CD4-positive, alpha-beta memory T cell (primary cell): Measurements from ENCODE around the gene B3GNT3. TPM values are rescaled to one million over a fixed set of nuclear protein-coding genes. Genes with fewer than 3 reads are reported as not detected.

Experiments used
- CTCF ChIA-PET: fragments of 350-600 bp; sonication (Branson Sonifier 250); formaldehyde crosslinking; loops from one replicate; lab custom pipeline; 2021; ENCODE audit warnings: inconsistent platforms; ENCODE audit not compliant: partially characterized antibody; lab: Charles Lee
- POLR2A ChIA-PET: fragments of 350-600 bp; sonication (Branson Sonifier 250); formaldehyde crosslinking; loops from one replicate; lab custom pipeline; 2021; ENCODE audit not compliant: partially characterized antibody; lab: Charles Lee
- DNase-seq, 5 donors: peaks; one replicate each; pipeline versions ENCODE4 v3.0.0 to v3.0.0-alpha.2; 2020 to 2022; ENCODE audit warnings: mixed read lengths in 1 of 5
- H3K27ac ChIP-seq: one replicate; pipeline ENCODE4 v1.7.0; 2013; ENCODE audit warnings: low read depth, low read length
- H3K27me3 ChIP-seq: 2 replicates; pipeline ENCODE4 v1.7.0; 2013; ENCODE audit warnings: mild to moderate bottlenecking, low read length, moderate library complexity; ENCODE audit not compliant: insufficient read depth
- H3K36me3 ChIP-seq: 2 replicates; pipeline ENCODE4 v1.7.0; 2013; ENCODE audit warnings: mild to moderate bottlenecking, low read length, moderate library complexity; ENCODE audit not compliant: insufficient read depth
- H3K4me1 ChIP-seq: 2 replicates; pipeline ENCODE4 v1.7.0; 2013; ENCODE audit warnings: mild to moderate bottlenecking, low read length, moderate library complexity; ENCODE audit not compliant: insufficient read depth
- H3K4me3 ChIP-seq, 2 donors: one replicate each; pipeline ENCODE4 v1.7.0; 2013; ENCODE audit warnings: low read length in 2 of 2, mild to moderate bottlenecking in 1 of 2
- H3K9me3 ChIP-seq, 2 donors: one replicate each; pipeline ENCODE4 v1.7.0; 2013; ENCODE audit warnings: low read length in 2 of 2, control low read depth in 1 of 2; ENCODE audit not compliant: control insufficient read depth in 1 of 2
- H3K27ac Mint-ChIP-seq, 7 donors: one replicate each; pipeline ENCODE4 v1.8.0; 2020 to 2021; ENCODE audit warnings: mixed read lengths in 7 of 7, mild to moderate bottlenecking in 6 of 7, inconsistent platforms in 3 of 7, moderate library complexity in 3 of 7
- H3K27me3 Mint-ChIP-seq, 2 donors: one replicate each; pipeline ENCODE4 v1.8.0; 2020 to 2021; ENCODE audit warnings: mixed read lengths in 2 of 2
- H3K36me3 Mint-ChIP-seq, 2 donors: one replicate each; pipeline ENCODE4 v1.8.0; 2020 to 2021; ENCODE audit warnings: mixed read lengths in 2 of 2, inconsistent platforms in 1 of 2, mild to moderate bottlenecking in 1 of 2
- H3K4me1 Mint-ChIP-seq, 4 donors: one replicate each; pipeline ENCODE4 v1.8.0; 2020 to 2021; ENCODE audit warnings: mixed read lengths in 4 of 4, mild to moderate bottlenecking in 1 of 4
- H3K4me3 Mint-ChIP-seq, 8 donors: one replicate each; pipeline ENCODE4 v1.8.0; 2020 to 2021; ENCODE audit warnings: mixed read lengths in 8 of 8, mild to moderate bottlenecking in 7 of 8, moderate library complexity in 6 of 8, inconsistent platforms in 3 of 8
- H3K9me3 Mint-ChIP-seq, 8 donors: one replicate each; pipeline ENCODE4 v1.8.0; 2020 to 2021; ENCODE audit warnings: mixed read lengths in 8 of 8, mild to moderate bottlenecking in 5 of 8, inconsistent platforms in 3 of 8, moderate library complexity in 1 of 8
- intact Hi-C: fragments of 100-400 bp; cut with micrococcal nuclease; formaldehyde crosslinking; loops from one replicate; pipeline ENCODE4 v1.15.1; 2023
- polyA plus RNA-seq, 2 donors: library from polyadenylated mRNA; unstranded; fragments of 300-500 nt; fragmentation: Illumina TruSeq; gene quantifications; one replicate each; pipeline ENCODE4 v1.2.3, GENCODE V29; 2021
- total RNA-seq, 2 experiments: library from RNA; stranded (reverse); gene quantifications; one replicate each; pipeline ENCODE4 v1.2.3, GENCODE V29; 2021

The B3GNT3 gene
- total and polyA plus RNA-seq, 4 experiments from 2014 or later, result 0.34 to 0.72 TPM; not detected in 2

DNA sequence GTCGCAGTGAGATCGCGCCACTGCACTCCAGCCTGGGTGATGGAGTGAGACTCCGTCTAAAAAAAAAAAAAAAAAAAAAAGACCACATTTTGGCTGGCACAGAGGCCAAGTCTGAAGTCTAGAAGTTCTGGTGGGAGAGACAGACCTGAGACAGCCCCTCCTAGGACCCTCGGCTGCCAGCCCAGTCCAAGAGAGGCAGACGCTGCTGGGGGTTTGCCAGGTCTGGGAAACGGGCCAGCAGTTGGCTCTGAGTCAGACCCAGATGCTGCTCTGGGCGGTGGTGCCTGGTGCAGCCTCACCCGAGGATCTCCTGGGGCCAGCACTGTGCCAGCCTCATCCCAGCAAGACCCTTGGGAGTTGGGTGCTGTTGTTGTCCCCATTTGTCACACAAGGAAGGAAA, 37.8 kb upstream of the B3GNT3 start:
- Mint-ChIP-seq H3K27me3 (no peaks in the 10 kb centered on the region), H3K9me3 (no peaks in the 10 kb centered on the region), H3K4me1 (peaks cover 14 to 43% (median 27%) of the 10 kb centered on the region in 4 donors), H3K4me3 (no peak overlapping the region), H3K36me3 (peaks cover 35 to 48% of the 10 kb centered on the region in 2 donors), H3K27ac (peak overlapping the region in 2 of 7 donors; percentile 27 to 69)
- Histone ChIP-seq H3K4me3 (no peak overlapping the region), H3K36me3 (peaks cover 28% of the 10 kb centered on the region), H3K4me1 (peaks cover 42% of the 10 kb centered on the region), H3K27me3 (no peaks in the 10 kb centered on the region), H3K9me3 (no peaks in the 10 kb centered on the region), H3K27ac (no peak overlapping the region)
- DNase-seq, result no peak
- intact Hi-C loops, result no loop called here
- ChIA-PET POLR2A (no interaction called here), CTCF (interaction anchor here (1.1 kb wide), 1 partner anchor 9 kb away, joined by 3 read pairs; no protein-coding TSS in a partner anchor)

DNA sequence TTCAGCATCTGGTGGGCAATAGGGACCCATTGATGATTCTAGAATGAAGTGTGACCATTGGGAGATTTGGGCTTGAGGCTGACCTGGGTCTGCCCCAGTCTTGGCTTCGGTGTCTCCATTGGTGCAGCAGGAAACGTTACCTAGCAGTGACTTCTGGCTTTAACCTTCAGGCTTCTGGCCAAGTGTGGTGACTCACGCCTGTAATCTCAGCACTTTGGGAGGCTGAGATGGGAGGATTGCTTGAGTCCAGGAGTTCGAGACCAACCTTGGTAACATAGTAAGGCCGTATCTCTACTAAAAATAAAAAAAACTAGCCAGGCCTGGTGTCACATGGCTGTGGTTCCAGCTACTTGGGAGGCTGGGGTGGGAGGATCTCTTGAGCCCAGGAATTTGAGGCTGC, 36.4 kb upstream of the B3GNT3 start:
- POLR2A ChIA-PET, result no interaction called here
- Histone ChIP-seq H3K27ac (no peak overlapping the region), H3K4me1 (peaks cover 28% of the 10 kb centered on the region), H3K36me3 (peaks cover 38% of the 10 kb centered on the region), H3K4me3 (no peak overlapping the region), H3K27me3 (no peaks in the 10 kb centered on the region), H3K9me3 (no peaks in the 10 kb centered on the region)
- Mint-ChIP-seq H3K36me3 (peaks cover 43 to 57% of the 10 kb centered on the region in 2 donors), H3K4me1 (peaks cover 14 to 36% (median 22%) of the 10 kb centered on the region in 4 donors), H3K27ac (peak overlapping the region in 2 of 7 donors; percentile 3 to 80), H3K9me3 (no peaks in the 10 kb centered on the region), H3K27me3 (no peaks in the 10 kb centered on the region), H3K4me3 (no peak overlapping the region)
- CTCF ChIA-PET, result interaction anchor here (0.9 kb wide), 1 partner anchor 8 kb away, joined by 3 read pairs; no protein-coding TSS in a partner anchor
- no peak for DNase-seq
- intact Hi-C loops, result no loop called here

DNA sequence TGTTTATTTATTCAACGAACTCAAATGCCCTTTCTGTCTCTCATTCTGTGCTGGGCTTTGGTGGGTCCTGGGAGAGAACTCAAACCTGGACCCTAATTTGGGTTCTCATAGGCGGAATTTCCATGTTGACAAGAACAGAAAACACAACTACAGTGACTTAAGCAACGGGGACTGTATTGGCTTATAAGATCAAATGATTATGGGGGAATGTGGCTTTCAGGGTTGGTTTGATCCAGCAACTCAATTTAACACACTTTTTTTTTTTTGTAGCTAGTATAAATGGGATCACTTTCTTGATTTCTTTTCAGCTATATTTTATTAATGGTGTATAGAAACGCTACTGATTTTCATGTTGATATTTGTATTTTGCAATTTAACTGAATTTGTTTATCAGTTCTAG, 33.8 kb upstream of the B3GNT3 start:
- Histone ChIP-seq H3K36me3 (peaks cover 37% of the 10 kb centered on the region), H3K9me3 (no peaks in the 10 kb centered on the region), H3K4me3 (no peak overlapping the region), H3K27me3 (no peaks in the 10 kb centered on the region), H3K4me1 (peaks cover 1% of the 10 kb centered on the region), H3K27ac (no peak overlapping the region)
- ChIA-PET CTCF (interaction anchor here (1.0 to 2.0 kb wide), 2 partner anchors 23 to 91 kb away, joined by 3 to 5 read pairs; no protein-coding TSS in a partner anchor), POLR2A (interaction anchor here (2.9 kb wide), 1 partner anchor 10 kb away, joined by 10 read pairs; the partner anchor contains the start of gene FCHO1)
- peaks cover 47 to 61% of the 10 kb centered on the region in 2 donors for H3K36me3 Mint-ChIP-seq
- H3K9me3 Mint-ChIP-seq, result no peaks in the 10 kb centered on the region
- H3K4me1 Mint-ChIP-seq, result peaks cover 4 to 12% (median 9%) of the 10 kb centered on the region in 4 donors
- intact Hi-C loops, result no loop called here
- DNase-seq, result no peak
- H3K27ac Mint-ChIP-seq, result no peak overlapping the region
- H3K4me3 Mint-ChIP-seq, result no peak overlapping the region
- no peaks in the 10 kb centered on the region for H3K27me3 Mint-ChIP-seq

DNA sequence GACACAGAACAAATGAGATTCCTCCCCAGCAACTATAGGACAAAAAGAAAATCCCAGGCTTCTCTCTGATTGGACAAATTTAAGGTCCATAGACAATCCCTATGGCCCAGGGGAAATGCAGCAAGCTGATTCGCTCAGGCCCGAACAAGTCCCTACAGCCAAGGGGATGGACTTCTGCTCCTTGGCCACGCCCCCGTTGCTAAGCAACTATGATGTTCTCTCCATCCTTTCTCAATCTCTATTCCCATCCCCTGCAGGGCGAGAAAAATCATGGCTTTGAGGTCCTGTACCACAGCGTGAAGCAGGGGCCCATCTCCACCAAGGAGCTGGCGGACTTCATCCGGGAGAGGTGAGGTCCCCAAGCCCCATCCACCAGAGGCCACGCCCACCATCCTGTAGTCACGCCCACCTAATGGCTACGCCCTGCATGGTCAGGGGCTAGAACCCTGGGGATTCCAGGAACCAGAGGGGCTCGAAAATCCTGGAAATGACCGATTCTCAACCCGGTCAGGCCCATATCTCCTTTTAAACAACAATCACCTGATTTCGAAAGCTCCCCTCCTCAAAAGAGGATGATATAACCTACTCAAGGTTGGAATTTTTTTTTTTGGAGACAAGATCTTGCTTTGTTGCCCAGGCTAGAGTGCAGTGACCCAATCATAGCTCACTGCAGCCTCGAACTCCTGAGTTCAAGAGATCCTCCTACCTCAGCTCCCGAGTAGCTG, 32.3 kb upstream of the B3GNT3 start:
- no peaks in the 10 kb centered on the region for H3K27me3 Mint-ChIP-seq
- ChIA-PET POLR2A (interaction anchor here (2.9 kb wide), 1 partner anchor 11 kb away, joined by 10 read pairs; the partner anchor contains the start of gene FCHO1), CTCF (interaction anchor here (0.6 to 2.0 kb wide), 5 partner anchors 9 to 237 kb away, joined by 3 to 5 read pairs (median 3); no protein-coding TSS in a partner anchor)
- no peaks in the 10 kb centered on the region for H3K4me1 ChIP-seq
- no peaks in the 10 kb centered on the region for H3K27me3 ChIP-seq
- H3K4me3 ChIP-seq, result no peak overlapping the region
- DNase-seq, result no peak
- H3K4me1 Mint-ChIP-seq, result peaks cover 4 to 11% (median 7%) of the 10 kb centered on the region in 4 donors
- H3K4me3 Mint-ChIP-seq, result no peak overlapping the region
- peaks cover 38 to 63% of the 10 kb centered on the region in 2 donors for H3K36me3 Mint-ChIP-seq
- H3K27ac Mint-ChIP-seq, result peak overlapping the region in 3 of 7 donors; percentile 10 to 61 (median 48)
- H3K9me3 Mint-ChIP-seq, result no peaks in the 10 kb centered on the region
- no peaks in the 10 kb centered on the region for H3K9me3 ChIP-seq
- H3K36me3 ChIP-seq, result peaks cover 48% of the 10 kb centered on the region
- H3K27ac ChIP-seq, result no peak overlapping the region
- intact Hi-C loops, result no loop called here

DNA sequence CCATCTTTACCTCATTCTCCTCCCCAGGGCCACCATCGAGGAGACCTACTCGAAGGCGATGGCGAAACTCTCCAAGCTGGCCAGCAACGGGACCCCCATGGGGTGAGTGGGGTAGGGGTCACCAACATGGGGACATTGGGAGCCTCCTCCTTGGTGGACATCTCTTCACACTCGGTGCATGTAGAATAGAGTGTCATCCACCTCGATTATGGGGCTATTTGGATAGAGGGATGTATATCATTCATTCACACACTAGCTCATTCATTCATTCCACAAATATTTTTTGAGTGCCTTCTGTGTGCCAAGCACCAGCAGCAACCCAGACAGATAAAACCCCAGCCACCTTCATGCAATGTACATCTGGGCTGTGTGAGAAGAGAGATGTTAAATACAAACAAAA, 30.6 kb upstream of the B3GNT3 start:
- no peak for DNase-seq
- no peak overlapping the region for H3K4me3 Mint-ChIP-seq
- H3K9me3 Mint-ChIP-seq, result no peaks in the 10 kb centered on the region
- CTCF ChIA-PET, result no interaction called here
- no peak overlapping the region for H3K4me3 ChIP-seq
- peaks cover 0 to 5% (median 4%) of the 10 kb centered on the region in 4 donors for H3K4me1 Mint-ChIP-seq
- no peak overlapping the region for H3K27ac ChIP-seq
- H3K36me3 ChIP-seq, result peaks cover 47% of the 10 kb centered on the region
- no peaks in the 10 kb centered on the region for H3K4me1 ChIP-seq
- peaks cover 41 to 59% of the 10 kb centered on the region in 2 donors for H3K36me3 Mint-ChIP-seq
- no peak overlapping the region for H3K27ac Mint-ChIP-seq
- intact Hi-C loops, result no loop called here
- H3K27me3 Mint-ChIP-seq, result no peaks in the 10 kb centered on the region
- POLR2A ChIA-PET, result no interaction called here
- no peaks in the 10 kb centered on the region for H3K9me3 ChIP-seq
- H3K27me3 ChIP-seq, result no peaks in the 10 kb centered on the region

DNA sequence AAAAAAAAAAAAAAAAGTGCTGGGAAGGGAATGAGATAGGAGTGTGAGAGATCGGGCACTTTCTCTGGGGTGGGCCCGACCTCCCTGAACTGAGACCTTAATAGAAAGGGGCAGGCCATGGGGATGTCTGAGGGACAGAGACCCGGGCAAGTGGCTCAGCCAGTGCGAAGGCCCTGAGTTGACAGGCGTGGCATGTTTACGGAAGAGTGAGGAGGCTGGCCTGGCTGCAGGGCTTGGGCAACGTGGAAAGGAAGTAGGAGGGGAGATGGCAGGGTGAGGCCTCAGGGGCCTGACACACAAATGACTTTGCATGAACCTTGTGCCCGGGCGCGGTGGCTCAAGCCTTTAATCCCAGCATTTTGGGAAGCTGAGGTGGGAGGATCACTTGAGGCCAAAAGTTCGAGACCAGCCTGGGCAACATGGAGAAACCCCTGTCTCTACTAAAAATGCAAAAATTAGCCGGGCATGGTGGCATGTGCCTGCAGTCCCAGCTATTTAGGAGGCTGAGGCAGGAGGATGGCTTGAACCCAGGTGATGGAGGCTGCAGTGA, 29.8 kb upstream of the B3GNT3 start:
- H3K27ac Mint-ChIP-seq, result peak overlapping the region in 4 of 7 donors; percentile 22 to 82 (median 42)
- intact Hi-C loops, result no loop called here
- Histone ChIP-seq H3K36me3 (peaks cover 48% of the 10 kb centered on the region), H3K9me3 (no peaks in the 10 kb centered on the region), H3K4me3 (no peak overlapping the region), H3K27ac (no peak overlapping the region), H3K4me1 (no peaks in the 10 kb centered on the region), H3K27me3 (no peaks in the 10 kb centered on the region)
- H3K4me3 Mint-ChIP-seq, result peak overlapping the region in 2 of 8 donors; percentile 29
- no peaks in the 10 kb centered on the region for H3K27me3 Mint-ChIP-seq
- DNase-seq, result no peak
- H3K9me3 Mint-ChIP-seq, result no peaks in the 10 kb centered on the region
- ChIA-PET POLR2A (interaction anchor here (2.1 kb wide), 1 partner anchor 38 kb away, joined by 5 read pairs; no protein-coding TSS in a partner anchor), CTCF (interaction anchor here (0.9 to 1.0 kb wide), 2 partner anchors 10 to 27 kb away, joined by 3 to 4 read pairs; no protein-coding TSS in a partner anchor)
- peaks cover 45 to 56% of the 10 kb centered on the region in 2 donors for H3K36me3 Mint-ChIP-seq
- H3K4me1 Mint-ChIP-seq, result peaks cover 0 to 5% (median 3%) of the 10 kb centered on the region in 4 donors
